GM18502 (cell line): ENCODE measurements around the gene NLRX1.
"Not testable (repeated sequence)": the region's sequence is repeated elsewhere in the genome, so short reads cannot be mapped to it uniquely, and the experiment has no call there.

ENCODE experiments used
- ATAC-seq: cut with Tn5 transposase; IDR thresholded peaks from one replicate; pipeline ENCODE4 v1.9.1; 2021; ENCODE audit warnings: mild to moderate bottlenecking; ENCODE audit not compliant: unreplicated experiment, poor library complexity

NLRX1 gene

DNA sequence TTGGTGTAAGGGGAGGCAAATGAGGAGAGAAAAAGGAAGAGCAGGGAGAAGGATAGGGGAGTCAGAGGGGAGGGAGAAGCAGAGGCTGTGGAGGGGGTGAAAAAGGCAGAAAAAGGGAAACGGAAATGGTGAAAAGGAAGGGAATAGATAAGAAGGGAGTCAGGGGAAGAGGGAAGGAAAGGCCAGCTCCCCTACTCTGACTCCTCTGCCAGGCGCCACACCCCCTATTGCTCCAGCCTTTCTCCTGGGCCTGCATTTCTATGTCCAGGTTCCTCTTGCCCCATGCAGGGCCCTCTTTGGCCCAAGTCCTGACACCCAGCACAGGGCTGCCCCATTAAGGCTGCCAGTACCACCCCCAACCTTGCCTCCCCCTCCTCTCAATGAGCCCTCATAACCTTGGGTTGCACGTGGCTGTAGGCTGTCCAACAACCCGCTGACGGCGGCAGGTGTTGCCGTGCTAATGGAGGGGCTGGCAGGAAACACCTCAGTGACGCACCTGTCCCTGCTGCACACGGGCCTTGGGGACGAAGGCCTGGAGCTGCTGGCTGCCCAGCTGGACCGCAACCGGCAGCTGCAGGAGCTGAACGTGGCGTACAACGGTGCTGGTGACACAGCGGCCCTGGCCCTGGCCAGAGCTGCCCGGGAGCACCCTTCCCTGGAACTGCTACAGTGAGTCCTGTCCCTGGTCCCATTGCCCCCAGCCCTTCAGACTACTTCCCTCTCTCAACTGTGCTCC is 13.3 kb downstream of the NLRX1 start:
- ATAC-seq = no peak

DNA sequence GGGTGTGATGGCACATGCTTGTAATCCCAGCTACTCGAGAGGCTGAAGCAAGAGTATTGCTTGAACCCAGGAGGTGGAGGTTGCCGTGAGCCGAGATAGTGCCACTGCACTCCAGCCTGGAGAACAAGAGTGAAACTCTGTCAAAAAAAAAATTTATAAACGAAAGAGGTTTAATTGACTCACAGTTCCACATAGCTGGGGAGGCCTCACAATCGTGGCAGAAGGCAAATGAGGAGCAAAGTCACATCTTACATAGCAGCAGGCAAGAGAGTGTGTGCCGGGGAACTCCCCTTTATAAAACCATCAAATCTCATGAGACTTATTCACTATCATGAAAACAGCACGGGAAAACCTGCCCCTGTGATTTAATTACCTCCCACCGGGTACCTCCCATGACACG is 15.9 kb downstream of the NLRX1 start:
- ATAC-seq = not testable (repeated sequence)

DNA sequence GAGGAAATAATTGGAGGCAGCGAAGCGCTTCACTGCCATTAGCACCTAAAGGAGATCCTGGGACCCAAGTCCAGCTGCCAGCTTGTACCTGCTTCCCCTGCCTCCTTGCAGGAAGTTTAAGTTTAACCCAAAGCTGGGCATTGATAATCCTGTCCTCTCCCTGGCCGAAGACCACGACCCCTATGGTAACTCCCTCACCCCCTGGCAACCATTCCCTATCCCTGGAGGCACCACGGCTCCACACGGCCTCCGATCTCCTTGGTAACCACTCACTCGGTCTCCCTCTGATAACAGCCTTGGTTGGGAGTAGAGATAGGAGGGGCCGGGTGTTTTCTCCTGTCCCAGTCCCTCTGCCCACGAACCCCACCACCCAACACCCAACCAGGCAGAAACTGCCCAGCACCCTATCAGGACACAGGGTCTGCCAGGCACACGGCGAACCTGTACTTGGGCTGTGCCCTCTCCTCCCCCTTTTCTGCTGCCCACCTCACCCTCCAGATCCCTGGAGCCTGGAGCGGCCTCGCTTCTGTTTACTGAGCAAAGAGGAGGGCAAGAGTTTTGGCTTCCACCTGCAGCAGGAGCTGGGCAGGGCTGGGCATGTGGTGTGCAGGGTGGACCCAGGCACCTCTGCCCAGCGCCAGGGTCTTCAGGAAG is 17.6 kb downstream of the NLRX1 start:
- ATAC-seq = no peak

DNA sequence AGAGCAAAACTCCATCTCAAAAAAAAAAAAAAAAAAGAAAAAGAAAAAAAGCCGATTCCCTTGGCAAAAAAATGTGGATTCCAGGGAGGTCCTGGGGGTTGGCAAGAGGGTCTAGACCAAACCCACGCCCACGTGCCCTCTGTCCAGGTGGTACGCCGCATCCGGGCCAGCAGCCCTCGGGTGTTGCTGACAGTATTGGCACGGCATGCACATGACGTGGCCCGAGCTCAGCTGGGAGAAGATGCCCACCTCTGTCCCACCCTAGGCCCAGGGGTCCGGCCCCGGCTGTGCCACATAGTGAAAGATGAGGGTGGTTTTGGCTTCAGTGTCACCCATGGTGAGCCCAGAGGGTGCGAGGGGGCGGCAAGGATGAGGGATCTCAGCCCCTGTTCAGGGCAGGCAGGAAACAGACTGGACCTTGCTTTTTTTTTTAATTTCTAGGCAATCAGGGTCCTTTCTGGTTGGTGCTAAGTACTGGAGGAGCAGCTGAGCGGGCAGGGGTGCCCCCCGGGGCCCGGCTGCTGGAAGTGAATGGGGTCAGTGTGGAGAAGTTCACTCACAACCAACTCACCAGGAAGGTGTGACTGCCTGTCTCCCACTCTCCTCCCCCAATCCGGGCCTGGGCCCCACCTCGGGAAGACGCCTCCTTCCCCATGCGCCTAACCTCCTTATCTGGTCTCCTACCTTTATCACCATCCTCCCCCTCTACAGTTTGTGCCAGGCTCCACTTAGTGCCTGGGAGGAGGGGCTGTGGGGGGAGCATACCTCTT is 18.8 kb downstream of the NLRX1 start:
- no peak for ATAC-seq

DNA sequence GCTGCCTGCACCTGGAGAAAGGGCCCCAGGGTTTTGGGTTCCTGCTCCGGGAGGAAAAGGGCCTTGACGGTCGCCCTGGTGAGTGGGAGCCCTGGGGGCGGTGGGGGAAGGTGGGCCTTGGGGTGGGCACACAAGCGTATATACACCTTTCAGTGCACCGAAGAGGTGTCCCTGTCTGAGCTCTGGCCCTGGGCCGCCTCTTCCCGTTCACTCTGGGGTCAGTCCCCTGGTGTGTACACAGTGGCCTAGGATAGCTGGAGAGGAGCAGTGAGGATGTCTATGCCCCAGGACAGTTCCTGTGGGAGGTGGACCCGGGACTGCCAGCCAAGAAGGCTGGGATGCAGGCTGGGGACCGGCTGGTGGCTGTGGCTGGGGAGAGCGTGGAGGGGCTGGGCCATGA is 19.5 kb downstream of the NLRX1 start:
- ATAC-seq = no peak

DNA sequence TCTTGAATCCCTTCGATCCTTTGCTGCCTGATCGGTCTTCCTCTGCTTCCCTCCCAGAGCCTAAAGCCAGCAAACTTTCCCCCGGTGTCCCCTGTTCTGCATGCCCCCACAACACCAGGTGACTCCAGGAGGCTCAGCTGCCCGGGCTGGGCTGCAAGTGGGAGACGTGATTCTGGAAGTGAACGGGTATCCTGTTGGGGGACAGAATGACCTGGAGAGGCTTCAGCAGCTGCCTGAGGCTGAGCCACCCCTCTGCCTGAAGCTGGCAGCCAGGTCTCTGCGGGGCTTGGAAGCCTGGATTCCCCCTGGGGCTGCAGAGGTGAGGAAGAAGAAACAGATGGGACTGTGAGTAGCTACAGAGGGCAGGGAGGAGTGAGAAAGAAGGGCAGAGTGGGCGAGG is 20.4 kb downstream of the NLRX1 start:
- no peak for ATAC-seq

DNA sequence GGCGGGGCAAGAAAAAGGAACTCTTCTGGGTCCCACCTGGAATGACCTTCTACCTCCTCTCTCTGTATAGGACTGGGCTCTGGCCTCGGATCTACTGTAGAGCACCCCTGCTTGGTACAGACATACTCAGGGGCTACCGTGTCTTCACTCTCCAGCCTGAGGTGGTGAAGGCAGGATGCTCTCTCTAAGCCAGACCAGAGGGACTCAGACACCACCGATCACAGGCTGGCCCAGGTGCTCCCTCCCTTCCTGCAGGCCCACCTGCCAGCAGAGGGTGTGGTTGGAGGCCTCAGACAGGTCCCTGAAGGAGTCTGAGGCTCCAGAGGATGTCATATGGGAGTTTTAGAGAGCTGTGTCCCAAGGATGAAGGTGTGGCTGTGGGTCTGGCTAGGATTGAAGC is 20.9 kb downstream of the NLRX1 start:
- no peak for ATAC-seq

DNA sequence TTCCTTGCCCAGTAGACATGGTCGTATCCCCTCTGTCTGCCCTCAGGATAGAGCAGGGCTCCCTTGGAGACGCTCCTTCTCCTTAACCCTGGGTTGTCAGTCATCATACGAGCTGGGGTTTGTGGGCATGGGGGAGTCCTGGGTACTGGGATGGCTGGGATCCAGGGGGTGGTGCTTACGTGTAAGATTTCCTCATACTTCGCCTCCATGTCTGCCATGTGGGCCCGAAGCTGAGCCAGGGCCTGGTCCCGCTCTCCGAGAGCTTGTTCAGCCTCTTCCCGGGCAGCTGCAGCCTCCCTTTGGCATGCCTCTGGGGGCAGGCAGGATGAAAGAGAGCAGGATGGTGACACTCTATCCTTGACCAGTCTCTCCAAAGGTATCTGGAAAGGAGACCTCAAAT is 22.0 kb downstream of the NLRX1 start:
- ATAC-seq = no peak

DNA sequence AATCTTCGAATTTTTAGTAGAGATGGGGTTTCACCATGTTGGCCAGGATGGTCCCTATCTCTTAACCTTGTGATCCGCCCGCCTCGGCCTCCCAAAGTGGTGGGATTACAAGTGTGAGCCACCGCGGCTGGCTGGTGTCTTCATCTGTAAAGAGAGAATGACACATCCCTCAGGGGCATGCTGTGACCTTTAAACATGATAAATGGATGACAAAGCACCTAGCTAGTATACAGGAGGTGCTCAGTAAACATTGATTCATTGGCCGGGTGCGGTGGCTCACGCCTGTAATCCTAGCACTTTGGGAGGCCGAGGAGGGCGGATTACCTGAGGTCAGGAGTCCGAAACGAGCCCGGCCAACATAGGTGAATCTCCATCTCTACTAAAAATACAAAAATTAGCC is 22.7 kb downstream of the NLRX1 start:
- ATAC-seq = not testable (repeated sequence)

DNA sequence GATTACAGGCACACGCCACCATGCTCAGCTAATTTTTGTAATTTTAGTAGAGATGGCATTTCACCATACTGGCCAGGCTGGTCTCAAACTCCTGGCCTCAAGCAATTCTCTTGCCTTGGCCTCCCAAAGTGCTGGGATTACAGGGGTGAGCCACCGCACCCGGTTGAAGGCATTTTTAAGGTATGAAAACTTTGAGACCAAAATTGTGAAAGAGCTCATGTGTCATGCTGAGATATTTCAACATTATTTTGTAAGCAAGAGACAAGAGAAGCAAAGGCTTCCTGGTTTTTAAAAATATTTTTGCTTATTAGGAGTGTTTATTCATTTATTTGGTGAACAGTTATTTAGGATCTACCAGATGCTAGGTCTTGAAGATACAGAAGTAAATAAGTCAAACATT is 23.6 kb downstream of the NLRX1 start:
- ATAC-seq = no peak

DNA sequence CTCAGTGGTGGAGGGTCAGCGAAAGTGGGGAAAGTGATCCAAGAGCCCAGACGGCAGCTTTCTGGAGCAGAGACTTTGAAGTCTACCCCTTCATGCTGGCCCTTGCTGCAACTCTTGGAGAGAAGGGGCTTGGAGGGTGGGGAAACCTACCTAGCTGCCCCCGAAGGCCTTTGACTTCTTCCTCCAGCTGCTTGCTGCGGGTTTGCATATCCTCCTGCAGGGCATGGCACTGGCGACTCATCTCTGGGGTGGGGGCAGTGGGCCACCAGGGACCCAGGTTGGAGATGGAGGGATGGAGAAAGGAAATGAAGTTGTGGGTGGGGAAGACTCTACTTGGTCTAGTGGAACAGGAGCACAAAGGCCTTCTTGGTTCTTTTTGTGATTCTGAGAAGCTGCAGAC is 24.5 kb downstream of the NLRX1 start:
- ATAC-seq = no peak

DNA sequence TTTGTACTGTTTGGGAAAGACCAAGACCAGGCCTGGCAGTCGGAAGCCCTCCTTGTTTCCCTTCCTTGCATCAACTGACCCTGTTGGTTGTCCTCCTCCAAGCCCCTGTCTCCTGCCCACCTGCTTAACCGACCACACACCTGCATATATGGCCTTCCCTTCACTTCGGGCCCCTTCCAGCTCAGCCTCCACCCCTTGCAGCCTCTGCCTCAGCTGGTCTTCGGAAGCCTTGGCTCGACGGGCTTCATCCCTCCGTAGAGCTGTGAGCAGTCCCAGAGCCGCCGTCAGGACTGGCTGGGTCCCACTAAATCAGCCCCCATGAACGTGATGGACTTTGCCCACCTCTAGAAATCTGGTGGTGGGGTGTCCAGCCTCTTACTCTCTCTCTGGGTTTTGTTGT is 25.1 kb downstream of the NLRX1 start:
- ATAC-seq = no peak

DNA sequence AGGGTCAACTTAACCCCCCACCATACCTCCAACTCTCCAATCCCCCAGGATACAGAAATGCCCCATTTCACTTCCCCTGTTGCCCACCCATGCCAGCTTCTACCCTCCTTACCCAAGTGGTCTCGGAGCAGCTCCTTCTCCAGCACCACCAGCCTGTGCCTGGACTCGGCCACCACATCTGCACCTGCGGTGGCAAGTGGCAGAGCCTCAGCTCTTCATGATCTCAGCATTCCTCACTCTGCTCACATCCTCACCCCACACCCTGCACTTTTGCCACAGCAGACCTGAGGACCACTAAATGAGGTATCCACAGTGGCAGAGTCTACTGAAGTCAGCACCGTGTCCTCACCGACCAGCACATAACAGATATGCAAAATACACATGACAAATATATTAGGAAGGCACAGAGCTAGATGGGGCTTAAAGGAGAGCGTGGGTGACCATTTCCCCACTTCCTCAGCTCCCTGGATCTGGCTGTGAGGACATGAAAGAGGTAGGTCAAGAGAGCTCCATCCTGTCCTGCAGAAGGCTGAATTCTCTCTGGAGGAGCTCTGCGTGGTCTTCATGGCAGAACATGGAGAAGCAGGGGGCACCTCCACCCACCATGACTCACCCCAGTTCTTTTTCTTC is 26.4 kb downstream of the NLRX1 start:
- ATAC-seq = no peak

DNA sequence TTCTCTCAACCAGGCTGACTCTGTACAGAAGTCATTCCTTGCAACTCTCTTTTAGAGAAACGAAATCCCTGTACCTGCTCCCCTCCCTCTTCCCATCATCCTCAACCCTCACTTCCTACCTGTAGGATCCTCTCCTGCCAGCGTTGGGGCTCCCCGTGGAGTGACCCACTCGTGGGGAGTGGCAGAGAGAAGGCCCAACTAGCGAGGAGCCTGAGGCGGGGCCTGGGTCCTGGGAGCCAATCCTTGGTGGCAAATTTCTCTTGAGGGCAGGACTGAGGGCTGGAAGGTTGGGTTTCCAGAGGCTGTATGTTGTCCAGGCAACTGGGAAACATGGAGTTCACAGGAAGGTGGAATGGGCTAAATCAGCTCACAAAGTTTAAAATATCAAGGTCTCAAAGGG is 27.2 kb downstream of the NLRX1 start:
- ATAC-seq = no peak

DNA sequence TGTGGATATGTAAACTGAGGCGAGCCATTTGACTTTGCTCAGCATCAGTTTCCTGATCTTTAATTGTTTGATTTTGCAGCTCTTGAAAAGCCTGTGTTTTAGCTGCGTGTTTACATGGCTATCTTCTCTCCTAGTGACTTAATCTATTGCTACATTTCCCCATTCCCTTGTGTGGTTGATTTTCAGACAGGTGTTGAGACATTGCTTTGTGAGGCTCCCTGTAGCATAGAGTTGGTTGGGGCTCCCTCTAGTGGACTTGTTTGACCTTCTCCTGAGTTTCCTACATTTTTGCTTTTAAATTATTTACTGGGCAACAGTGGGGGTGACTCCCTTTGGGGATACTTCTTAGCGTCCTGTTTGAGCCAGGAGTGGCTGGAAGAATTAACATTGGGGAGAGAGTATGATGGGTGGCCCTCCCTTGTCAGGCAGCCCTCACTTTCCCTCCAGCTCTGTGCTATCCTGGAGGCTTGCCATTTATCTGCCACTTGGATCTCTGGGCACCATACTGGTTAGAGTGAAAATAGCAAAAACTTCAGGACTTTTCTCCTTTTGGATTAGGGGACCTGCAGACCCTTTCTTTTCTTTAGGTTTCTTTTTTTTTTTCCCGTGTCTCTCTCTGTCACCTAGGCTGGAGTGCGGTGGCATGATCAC is 28.4 kb downstream of the NLRX1 start:
- no peak for ATAC-seq

DNA sequence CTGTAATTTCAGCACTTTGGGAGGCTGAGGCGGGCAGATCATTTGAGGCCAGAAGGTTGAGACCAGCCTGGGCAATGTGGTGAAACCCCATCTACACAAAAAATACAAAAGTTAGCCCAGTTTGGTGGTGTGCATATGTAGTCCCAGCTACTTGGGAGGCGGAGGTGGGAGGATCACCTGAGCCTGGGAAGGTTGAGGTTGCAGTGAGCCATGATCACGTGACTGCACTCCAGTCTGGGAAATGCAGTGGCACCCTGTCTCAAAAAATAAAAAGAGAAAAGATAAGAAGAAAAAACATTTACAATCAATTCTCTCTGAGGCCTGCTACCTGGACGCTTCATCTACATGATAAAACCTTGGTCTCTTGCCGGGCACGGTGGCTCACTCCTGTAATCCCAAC is 30.4 kb downstream of the NLRX1 start:
- no peak for ATAC-seq

DNA sequence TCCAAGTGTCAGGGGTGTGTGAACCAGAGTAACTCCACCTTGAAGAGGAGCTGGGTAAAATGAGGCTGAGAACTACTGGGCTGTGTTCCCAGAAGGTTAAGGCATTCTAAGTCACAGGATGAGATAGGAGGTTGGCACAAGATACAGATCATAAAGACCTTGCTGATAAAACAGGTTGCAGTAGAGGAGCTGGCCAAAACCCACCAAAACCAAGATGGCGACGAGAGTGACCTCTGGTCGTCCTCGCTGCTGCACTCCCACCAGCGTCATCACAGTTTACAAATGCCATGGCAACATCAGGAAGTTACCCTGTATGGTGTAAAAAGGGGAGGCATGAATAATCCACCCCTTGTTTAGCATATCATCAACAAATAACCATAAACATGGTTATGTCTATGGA is 32.7 kb downstream of the NLRX1 start:
- not testable (repeated sequence) for ATAC-seq

DNA sequence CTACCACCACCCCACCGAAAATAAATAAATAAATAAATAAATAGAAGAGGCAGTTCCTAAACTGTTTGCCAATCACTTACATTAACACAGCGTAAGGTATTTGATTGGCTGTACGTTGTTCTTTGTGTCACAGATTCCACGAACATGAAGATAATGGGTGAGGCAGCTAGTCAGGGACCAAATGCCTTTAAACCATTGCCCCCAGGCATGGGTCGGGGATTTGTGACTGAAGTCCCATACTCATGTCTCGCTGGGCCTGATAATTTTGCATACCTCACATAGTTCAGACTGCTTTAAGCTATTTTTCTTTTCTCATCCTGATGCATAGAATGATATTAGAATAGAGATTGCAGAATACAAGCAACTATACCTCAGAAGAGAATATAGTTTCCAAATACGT is 34.0 kb downstream of the NLRX1 start:
- ATAC-seq = no peak

DNA sequence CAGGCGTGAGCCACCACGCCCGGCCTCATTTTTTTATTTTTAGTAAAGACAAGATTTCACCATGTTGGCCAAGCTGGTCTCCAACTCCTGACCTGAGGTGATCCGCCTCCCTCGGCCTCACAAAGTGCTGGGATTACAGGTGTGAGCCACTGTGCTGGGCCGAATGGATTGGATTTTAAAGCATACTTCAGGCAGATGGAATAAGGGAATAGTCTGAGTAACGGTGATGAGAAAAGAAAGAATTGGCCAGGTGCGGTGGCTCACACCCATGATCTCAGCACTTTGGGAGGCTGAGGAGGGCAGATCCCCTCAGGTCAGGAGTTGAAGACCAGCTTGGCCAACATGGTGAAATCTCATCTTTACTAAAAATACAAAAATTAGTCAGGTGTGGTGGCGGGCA is 35.5 kb downstream of the NLRX1 start:
- ATAC-seq = no peak

DNA sequence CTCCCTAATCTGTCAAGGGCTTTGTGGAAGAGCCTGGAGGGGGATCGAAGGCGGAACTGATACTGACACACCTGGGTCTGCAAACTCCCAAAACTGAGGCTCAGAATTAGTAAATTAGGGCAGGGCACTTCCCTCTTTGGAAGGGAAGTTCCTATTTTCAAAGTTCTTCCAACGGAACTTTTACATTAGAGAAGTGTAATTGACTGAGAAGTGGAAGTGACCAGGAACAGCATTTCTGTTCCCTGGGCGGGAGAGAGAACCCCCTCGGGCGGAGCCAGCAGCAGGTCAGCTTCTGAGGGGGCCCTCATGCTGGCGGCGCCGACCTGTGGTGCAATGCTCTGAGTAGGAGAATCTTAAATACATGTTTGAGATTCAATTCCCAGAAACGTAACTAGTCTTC is 36.6 kb downstream of the NLRX1 start:
- ATAC-seq = no peak
